Measurements from ENCODE around the gene INA. TPM values are rescaled to one million over a fixed set of nuclear protein-coding genes. Genes with fewer than 3 reads are reported as not detected.

INA gene
- total RNA-seq, 4 donors from 2014 or later: not detected

DNA sequence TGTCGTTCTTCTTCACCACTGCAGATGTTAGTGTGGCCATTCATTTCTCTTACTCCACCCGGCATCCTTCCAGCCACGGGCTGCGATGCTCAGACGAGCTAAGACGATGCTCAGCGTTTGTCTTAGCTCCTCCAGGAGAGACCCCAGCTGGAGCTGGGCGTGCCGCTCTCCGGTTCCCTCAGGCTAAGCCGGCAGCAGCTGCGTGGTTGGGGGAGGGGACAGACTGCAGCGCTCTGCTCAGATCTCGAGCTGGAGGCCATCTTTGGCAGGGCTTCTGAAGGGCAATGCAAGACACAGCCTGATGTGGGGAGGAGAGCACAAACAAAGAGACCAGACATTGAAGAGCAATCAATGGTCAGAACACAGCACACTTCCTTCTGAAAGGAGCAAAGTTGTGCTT, 4.8 kb downstream of the INA start:
- 1 to 5% methylated on average over 11 to 14 of the region's 14 CpGs for WGBS, 2 donors
- peaks cover 0 to 10% (median 4%) of the 10 kb centered on the region in 4 donors for H3K4me1 ChIP-seq
- H3K27me3 ChIP-seq: peaks cover 0 to 58% of the 10 kb centered on the region in 2 donors
- no peak overlapping the region for H3K4me3 ChIP-seq
- H3K27ac ChIP-seq: no peak overlapping the region
- no peaks in the 10 kb centered on the region for H3K9me3 ChIP-seq
- H3K36me3 ChIP-seq: no peaks in the 10 kb centered on the region
- TF ChIP-seq, protein P1, sequence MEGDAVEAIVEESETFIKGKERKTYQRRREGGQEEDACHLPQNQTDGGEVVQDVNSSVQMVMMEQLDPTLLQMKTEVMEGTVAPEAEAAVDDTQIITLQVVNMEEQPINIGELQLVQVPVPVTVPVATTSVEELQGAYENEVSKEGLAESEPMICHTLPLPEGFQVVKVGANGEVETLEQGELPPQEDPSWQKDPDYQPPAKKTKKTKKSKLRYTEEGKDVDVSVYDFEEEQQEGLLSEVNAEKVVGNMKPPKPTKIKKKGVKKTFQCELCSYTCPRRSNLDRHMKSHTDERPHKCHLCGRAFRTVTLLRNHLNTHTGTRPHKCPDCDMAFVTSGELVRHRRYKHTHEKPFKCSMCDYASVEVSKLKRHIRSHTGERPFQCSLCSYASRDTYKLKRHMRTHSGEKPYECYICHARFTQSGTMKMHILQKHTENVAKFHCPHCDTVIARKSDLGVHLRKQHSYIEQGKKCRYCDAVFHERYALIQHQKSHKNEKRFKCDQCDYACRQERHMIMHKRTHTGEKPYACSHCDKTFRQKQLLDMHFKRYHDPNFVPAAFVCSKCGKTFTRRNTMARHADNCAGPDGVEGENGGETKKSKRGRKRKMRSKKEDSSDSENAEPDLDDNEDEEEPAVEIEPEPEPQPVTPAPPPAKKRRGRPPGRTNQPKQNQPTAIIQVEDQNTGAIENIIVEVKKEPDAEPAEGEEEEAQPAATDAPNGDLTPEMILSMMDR (IDR thresholded peaks at IDR 0.05): no peak
- TF ChIP-seq POLR2A (IDR thresholded peaks at IDR 0.05): no peak
- no peak for TF ChIP-seq EP300 (IDR thresholded peaks at IDR 0.05)
- DNase-seq (ENCODE audit: low spot score in 2 of 2): no peak

DNA sequence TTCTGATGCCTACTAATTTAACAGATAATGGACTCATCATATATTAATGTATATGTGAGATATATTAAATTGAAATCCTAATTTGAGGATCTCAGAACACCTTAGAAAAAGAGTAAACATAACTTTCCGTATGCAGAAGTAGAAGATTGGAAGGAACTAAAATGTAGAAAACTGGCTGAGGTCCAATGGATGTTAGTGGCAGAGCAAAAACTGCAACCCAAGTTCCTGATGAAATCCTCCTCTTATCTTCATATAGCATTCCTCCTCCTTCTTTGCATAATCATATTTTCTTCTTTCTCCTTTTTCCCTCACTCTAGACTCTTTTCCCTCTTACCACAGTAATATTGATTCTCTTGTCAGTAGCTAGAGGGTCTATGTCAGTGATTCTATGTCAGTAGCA, 6.0 kb downstream of the INA start:
- H3K4me3 ChIP-seq: no peak overlapping the region
- no peaks in the 10 kb centered on the region for H3K9me3 ChIP-seq
- DNase-seq (ENCODE audit: low spot score in 2 of 2): no peak
- H3K27me3 ChIP-seq: peaks cover 0 to 53% of the 10 kb centered on the region in 2 donors
- no peaks in the 10 kb centered on the region for H3K4me1 ChIP-seq
- TF ChIP-seq, protein P1 (IDR thresholded peaks at IDR 0.05): no peak
- TF ChIP-seq EP300 (IDR thresholded peaks at IDR 0.05): no peak
- TF ChIP-seq POLR2A (IDR thresholded peaks at IDR 0.05): no peak
- no peak overlapping the region for H3K27ac ChIP-seq
- H3K36me3 ChIP-seq: no peaks in the 10 kb centered on the region
- 66 to 67% methylated on average over 1 of the region's 1 CpG for whole genome bisulfite sequencing, 2 donors

DNA sequence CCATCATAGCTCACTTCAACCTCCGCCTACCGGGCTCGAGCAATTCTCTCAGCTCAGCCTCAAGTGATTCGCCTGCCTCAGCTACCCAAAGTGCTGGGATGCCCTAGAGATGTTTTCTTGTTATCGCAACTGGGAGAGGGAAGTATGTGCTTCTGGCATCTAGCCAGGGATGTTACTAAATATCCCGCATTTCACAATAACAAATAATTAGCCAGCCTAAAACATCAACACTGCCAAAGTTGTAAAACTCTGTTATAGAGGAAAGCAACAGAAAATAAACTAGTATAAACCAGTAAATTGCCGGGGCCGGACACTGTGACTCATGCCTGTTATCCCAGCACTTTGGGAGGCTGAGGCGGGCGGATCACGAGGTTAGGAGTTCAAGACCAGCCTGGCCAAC, 7.2 kb downstream of the INA start:
- no peak for TF ChIP-seq POLR2A (IDR thresholded peaks at IDR 0.05)
- TF ChIP-seq, protein P1 (IDR thresholded peaks at IDR 0.05): no peak
- TF ChIP-seq EP300 (IDR thresholded peaks at IDR 0.05): no peak
- no peaks in the 10 kb centered on the region for H3K36me3 ChIP-seq
- WGBS, 2 donors: 75 to 79% methylated on average over 11 of the region's 11 CpGs
- H3K27me3 ChIP-seq: peaks cover 0 to 46% of the 10 kb centered on the region in 2 donors
- no peaks in the 10 kb centered on the region for H3K4me1 ChIP-seq
- peak in 1 of 2 donors; percentile 10 for DNase-seq (ENCODE audit: low spot score in 2 of 2)
- H3K9me3 ChIP-seq: no peaks in the 10 kb centered on the region
- H3K27ac ChIP-seq: no peak overlapping the region
- no peak overlapping the region for H3K4me3 ChIP-seq

DNA sequence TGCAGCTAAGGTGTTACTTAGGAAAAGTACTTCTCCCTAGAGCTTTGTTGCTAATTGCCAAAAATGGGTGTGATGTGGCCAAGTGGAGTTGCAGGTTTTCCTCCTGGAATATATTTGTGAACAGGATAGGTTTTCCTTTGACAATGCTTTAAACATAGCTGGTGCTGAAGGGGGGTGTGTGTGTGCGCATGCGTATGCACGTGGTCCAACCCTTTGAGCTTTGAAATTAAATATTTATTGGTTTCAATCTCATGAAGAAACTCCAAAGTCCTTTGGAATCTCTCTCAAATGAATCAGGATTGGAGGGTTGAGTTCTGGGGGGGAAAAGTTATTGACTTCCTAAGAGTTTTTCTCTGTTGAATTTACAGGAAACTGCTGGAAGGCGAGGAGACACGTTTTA, 11.1 kb downstream of the INA start:
- Histone ChIP-seq H3K4me3 (no peak overlapping the region), H3K4me1 (no peaks in the 10 kb centered on the region), H3K27ac (no peak overlapping the region), H3K27me3 (peaks cover 0 to 22% of the 10 kb centered on the region in 2 donors), H3K36me3 (no peaks in the 10 kb centered on the region), H3K9me3 (no peaks in the 10 kb centered on the region)
- no peak for DNase-seq (ENCODE audit: low spot score in 2 of 2)
- TF ChIP-seq POLR2A (IDR thresholded peaks at IDR 0.05) (no peak), EP300 (IDR thresholded peaks at IDR 0.05) (no peak)
- TF ChIP-seq, protein P1 (IDR thresholded peaks at IDR 0.05): no peak
- 78 to 87% methylated on average over 5 of the region's 5 CpGs for WGBS, 2 donors

DNA sequence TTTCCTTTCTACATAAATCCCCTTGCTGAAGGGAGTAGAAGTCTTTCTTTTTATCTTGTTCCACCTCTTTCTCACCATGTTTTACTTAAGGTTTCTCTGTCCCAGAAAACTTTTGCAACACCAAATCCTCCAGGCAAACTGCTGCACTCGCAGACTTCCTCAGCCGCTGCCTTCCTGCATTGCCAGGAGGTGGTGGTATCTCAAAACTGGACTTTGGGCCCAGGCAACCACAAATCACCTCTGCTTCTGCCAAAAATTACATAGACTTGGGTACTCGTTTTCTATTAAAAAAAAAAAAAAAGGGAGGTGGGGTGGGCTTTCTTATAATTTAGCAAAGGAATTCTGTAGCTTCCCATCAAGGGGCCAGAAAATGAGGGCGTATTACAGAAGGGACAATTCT, 14.7 kb downstream of the INA start:
- DNase-seq (ENCODE audit: low spot score in 2 of 2): no peak

More for the DNA sequence above, 14.7 kb downstream of the INA start:
- Histone ChIP-seq H3K36me3 (no peaks in the 10 kb centered on the region), H3K4me1 (no peaks in the 10 kb centered on the region), H3K4me3 (no peak overlapping the region), H3K27ac (no peak overlapping the region), H3K27me3 (peaks cover 0 to 17% of the 10 kb centered on the region in 2 donors), H3K9me3 (no peaks in the 10 kb centered on the region)
- WGBS, 2 donors: 78 to 87% methylated on average over 4 of the region's 4 CpGs
- TF ChIP-seq POLR2A (IDR thresholded peaks at IDR 0.05) (no peak), EP300 (IDR thresholded peaks at IDR 0.05) (no peak)
- TF ChIP-seq, protein P1 (IDR thresholded peaks at IDR 0.05): no peak

Data from tibial nerve (tissue), 4 donors.